Natural killer cell (primary cell): ENCODE data around the gene P3H3. TPM values are rescaled to one million over a fixed set of nuclear protein-coding genes. Genes with fewer than 3 reads are reported as not detected.

Source experiments
- ATAC-seq, 3 donors: fragments of 150-1000 bp in 2 of 3; fragments of 200-7000 bp in 1 of 3; cut with Tn5 transposase; 1 replicate in 1 of 3; 2 replicates in 2 of 3; pipeline ENCODE4 v1.10.0; 2021; ENCODE audit warnings: mild to moderate bottlenecking in 2 of 3, moderate library complexity in 2 of 3
- DNase-seq, 2 donors: peaks; one replicate each; pipeline versions ENCODE4 v3.0.0 to v3.0.0-alpha.2; 2013 to 2021; ENCODE audit warnings: mixed read lengths in 1 of 2
- H3K27ac ChIP-seq: one replicate; pipeline ENCODE4 v1.5.1; 2013; ENCODE audit warnings: mild to moderate bottlenecking, low read length
- H3K27me3 ChIP-seq: one replicate; pipeline ENCODE4 v1.6.1; 2013; ENCODE audit warnings: low read length; ENCODE audit not compliant: control insufficient read depth, insufficient read depth
- H3K36me3 ChIP-seq: one replicate; pipeline ENCODE4 v1.6.1; 2013; ENCODE audit warnings: low read length; ENCODE audit not compliant: control insufficient read depth, insufficient read depth
- H3K4me1 ChIP-seq: one replicate; pipeline ENCODE4 v1.6.1; 2013; ENCODE audit warnings: low read length; ENCODE audit not compliant: control insufficient read depth, insufficient read depth
- H3K4me3 ChIP-seq: one replicate; pipeline ENCODE4 v1.5.1; 2013; ENCODE audit warnings: low read length
- H3K9me3 ChIP-seq: one replicate; pipeline ENCODE4 v1.6.1; 2013; ENCODE audit warnings: low read length; ENCODE audit not compliant: control insufficient read depth, insufficient read depth
- H3K27ac Mint-ChIP-seq, 2 donors: one replicate each; pipeline ENCODE4 v1.8.0; 2022; ENCODE audit warnings: mild to moderate bottlenecking in 2 of 2, mixed read lengths in 2 of 2, moderate library complexity in 1 of 2
- H3K27me3 Mint-ChIP-seq, 2 donors: one replicate each; pipeline ENCODE4 v1.8.0; 2022; ENCODE audit warnings: low read depth in 2 of 2, mixed read lengths in 2 of 2
- H3K36me3 Mint-ChIP-seq: one replicate; pipeline ENCODE4 v1.8.0; 2022; ENCODE audit warnings: mixed read lengths
- H3K4me1 Mint-ChIP-seq, 2 donors: one replicate each; pipeline ENCODE4 v1.8.0; 2022; ENCODE audit warnings: mixed read lengths in 2 of 2
- H3K4me3 Mint-ChIP-seq: one replicate; pipeline ENCODE4 v1.8.0; 2022; ENCODE audit warnings: mild to moderate bottlenecking, moderate library complexity, mixed read lengths
- H3K9me3 Mint-ChIP-seq, 2 donors: one replicate each; pipeline ENCODE4 v1.8.0; 2022; ENCODE audit warnings: mixed read lengths in 2 of 2
- WGBS: methylation state at CpG from one replicate; pipeline ENCODE4 v1.1.7; 2013; ENCODE audit warnings: missing lambda C conversion rate; ENCODE audit not compliant: insufficient coverage; 5-methylcytosine and 5-hydroxymethylcytosine counted together
- intact Hi-C: fragments of 100-400 bp; cut with micrococcal nuclease; formaldehyde crosslinking; loops from one replicate; pipeline ENCODE4 v1.14.2; 2022
- total RNA-seq, 4 donors: library from RNA; stranded (reverse); fragments of 120-200 nt in 1 of 4; gene quantifications; one replicate each; pipeline versions ENCODE4 v1.2.3 to v1.2.4, GENCODE V29; 2013 to 2022
- TF ChIP-seq, protein P1 (sequence below): fragments of 200-600 bp; IDR thresholded peaks from one replicate; pipeline ENCODE4 v1.8.0; 2022; ENCODE audit warnings: antibody characterized with exemption

The P3H3 gene
- total RNA-seq, 3 donors from 2014 or later (not counting 1 experiment from before 2014, with no cell fraction given): 0.72 to 1.8 TPM; not detected in 1

DNA sequence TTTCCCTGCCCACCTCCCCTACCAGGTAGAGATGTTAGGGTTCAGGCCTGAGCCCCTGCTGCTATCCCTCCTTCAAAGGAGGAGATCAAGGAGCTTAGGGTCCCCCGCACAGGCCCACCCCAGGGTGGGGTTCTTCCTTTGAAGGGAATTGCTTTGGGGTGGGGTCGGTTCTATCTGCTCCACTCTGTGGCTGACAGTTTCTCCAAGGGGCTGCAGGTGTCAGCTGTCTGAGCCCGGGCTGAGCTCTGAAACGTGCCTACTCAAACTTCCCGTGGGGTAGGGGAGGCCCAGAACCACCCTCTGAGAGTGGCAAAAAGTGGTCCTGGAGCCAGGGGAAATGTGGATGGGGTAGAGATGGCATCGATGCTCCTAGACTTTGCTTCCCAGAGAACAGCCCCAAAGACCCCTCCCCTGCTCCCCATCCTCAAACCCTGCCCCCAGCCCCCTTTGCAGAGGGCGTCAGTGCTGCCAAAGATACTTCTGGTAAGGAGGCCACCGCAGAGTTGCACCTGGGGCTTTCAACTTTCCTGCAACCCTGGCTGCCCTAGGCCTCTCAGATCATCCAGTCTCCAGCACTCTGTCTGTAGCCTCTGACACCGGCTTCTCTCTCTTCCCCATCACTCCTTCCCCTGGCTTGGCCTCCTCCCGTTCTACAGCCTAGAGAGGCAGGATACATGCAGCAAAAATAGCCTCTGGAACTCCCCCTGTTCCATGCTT, 45.2 kb upstream of the P3H3 start:
- Mint-ChIP-seq H3K4me1 (peaks cover 12 to 13% of the 10 kb centered on the region in 2 donors), H3K27me3 (peaks cover 10 to 11% of the 10 kb centered on the region in 2 donors), H3K9me3 (no peaks in the 10 kb centered on the region), H3K4me3 (no peak overlapping the region), H3K36me3 (no peaks in the 10 kb centered on the region), H3K27ac (no peak overlapping the region)
- intact Hi-C loops: no loop called here
- Histone ChIP-seq H3K27me3 (peaks cover 5% of the 10 kb centered on the region), H3K4me1 (peaks cover 11% of the 10 kb centered on the region), H3K9me3 (no peaks in the 10 kb centered on the region), H3K36me3 (no peaks in the 10 kb centered on the region), H3K27ac (no peak overlapping the region), H3K4me3 (no peak overlapping the region)
- DNase-seq: no peak
- no peak for ATAC-seq
- 52% methylated on average over 9 of the region's 10 CpGs for whole genome bisulfite sequencing
- TF ChIP-seq, protein P1, sequence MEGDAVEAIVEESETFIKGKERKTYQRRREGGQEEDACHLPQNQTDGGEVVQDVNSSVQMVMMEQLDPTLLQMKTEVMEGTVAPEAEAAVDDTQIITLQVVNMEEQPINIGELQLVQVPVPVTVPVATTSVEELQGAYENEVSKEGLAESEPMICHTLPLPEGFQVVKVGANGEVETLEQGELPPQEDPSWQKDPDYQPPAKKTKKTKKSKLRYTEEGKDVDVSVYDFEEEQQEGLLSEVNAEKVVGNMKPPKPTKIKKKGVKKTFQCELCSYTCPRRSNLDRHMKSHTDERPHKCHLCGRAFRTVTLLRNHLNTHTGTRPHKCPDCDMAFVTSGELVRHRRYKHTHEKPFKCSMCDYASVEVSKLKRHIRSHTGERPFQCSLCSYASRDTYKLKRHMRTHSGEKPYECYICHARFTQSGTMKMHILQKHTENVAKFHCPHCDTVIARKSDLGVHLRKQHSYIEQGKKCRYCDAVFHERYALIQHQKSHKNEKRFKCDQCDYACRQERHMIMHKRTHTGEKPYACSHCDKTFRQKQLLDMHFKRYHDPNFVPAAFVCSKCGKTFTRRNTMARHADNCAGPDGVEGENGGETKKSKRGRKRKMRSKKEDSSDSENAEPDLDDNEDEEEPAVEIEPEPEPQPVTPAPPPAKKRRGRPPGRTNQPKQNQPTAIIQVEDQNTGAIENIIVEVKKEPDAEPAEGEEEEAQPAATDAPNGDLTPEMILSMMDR: no peak

DNA sequence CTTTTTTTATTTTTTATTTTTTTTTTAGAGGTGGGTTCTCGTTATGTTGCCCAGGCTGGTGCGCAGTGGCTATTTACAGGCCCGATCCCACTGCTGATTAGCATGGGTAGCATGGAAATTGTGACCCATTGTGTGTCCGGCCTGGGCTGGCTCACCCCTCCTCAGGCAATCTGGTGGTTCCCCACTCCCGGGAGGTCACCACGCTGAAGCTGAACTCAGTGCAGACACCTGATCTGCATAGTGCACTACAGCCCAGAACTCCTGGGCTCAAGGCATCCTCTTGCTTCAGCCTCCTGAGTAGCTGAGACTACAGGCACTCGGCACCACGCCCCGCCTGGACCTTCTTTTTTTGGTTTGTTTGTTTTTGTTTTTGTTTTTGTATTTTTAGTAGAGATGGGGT, 44.4 kb upstream of the P3H3 start:
- intact Hi-C loops: no loop called here
- H3K27ac Mint-ChIP-seq: no peak overlapping the region
- no peaks in the 10 kb centered on the region for H3K9me3 Mint-ChIP-seq
- peaks cover 4 to 6% of the 10 kb centered on the region in 2 donors for H3K4me1 Mint-ChIP-seq
- peaks cover 5% of the 10 kb centered on the region for H3K4me1 ChIP-seq
- WGBS: 88% methylated on average over 9 of the region's 9 CpGs
- no peaks in the 10 kb centered on the region for H3K9me3 ChIP-seq
- ATAC-seq: no peak
- no peak for DNase-seq
- H3K27ac ChIP-seq: no peak overlapping the region
- no peaks in the 10 kb centered on the region for H3K27me3 ChIP-seq
- no peak overlapping the region for H3K4me3 Mint-ChIP-seq
- no peaks in the 10 kb centered on the region for H3K36me3 Mint-ChIP-seq
- no peaks in the 10 kb centered on the region for H3K36me3 ChIP-seq
- peaks cover 2 to 6% of the 10 kb centered on the region in 2 donors for H3K27me3 Mint-ChIP-seq
- H3K4me3 ChIP-seq: no peak overlapping the region
- TF ChIP-seq, protein P1: no peak

DNA sequence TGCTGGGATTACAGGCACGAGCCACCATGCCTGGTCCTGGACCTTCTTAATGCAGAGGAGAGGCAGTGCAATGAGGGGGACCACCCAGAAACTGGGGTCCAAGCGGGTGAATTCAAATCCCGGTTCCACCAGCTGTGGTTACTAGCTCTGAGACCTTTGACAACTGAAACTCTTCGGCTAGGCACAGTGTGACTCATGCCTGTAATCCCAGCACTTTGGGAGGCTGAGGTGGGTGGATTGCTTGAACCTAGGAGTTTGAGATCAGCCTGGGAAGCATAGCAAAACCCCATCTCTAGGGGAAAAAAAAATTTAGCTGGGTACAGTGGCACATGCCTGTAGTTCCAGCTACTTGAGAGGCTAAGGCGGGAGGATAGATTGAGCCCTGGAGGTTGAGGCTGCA, 43.9 kb upstream of the P3H3 start:
- H3K4me1 Mint-ChIP-seq: peaks cover 1 to 3% of the 10 kb centered on the region in 2 donors
- Histone ChIP-seq H3K27ac (no peak overlapping the region), H3K4me1 (peaks cover 4% of the 10 kb centered on the region), H3K9me3 (no peaks in the 10 kb centered on the region), H3K4me3 (no peak overlapping the region), H3K36me3 (no peaks in the 10 kb centered on the region), H3K27me3 (no peaks in the 10 kb centered on the region)
- H3K4me3 Mint-ChIP-seq: no peak overlapping the region
- H3K27me3 Mint-ChIP-seq: peaks cover 3 to 8% of the 10 kb centered on the region in 2 donors
- H3K27ac Mint-ChIP-seq: no peak overlapping the region
- TF ChIP-seq, protein P1: no peak
- no peaks in the 10 kb centered on the region for H3K36me3 Mint-ChIP-seq
- DNase-seq (no peak), ATAC-seq (no peak)
- intact Hi-C loops: no loop called here
- no peaks in the 10 kb centered on the region for H3K9me3 Mint-ChIP-seq
- WGBS: 83% methylated on average over 5 of the region's 5 CpGs

DNA sequence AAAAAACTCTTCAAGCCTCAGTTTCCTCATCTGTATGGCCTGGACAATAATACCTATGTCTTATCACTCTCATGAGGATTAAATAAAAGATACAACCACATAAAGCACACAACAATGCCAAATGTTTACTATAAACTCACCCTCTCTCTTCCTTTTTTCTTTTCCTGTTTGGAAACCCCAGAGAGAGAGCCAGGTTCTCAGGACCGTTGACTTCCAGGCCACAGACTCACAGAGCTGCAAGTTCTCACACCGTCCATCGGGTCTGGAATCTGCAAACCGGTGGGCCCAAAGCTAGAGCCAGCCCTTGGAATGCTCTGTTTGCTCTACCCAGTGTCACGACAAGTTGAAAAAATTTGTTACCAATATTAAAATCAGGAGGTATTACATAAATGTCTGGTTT, 43.4 kb upstream of the P3H3 start:
- Histone ChIP-seq H3K27ac (no peak overlapping the region), H3K4me1 (peaks cover 4% of the 10 kb centered on the region), H3K9me3 (no peaks in the 10 kb centered on the region), H3K27me3 (no peaks in the 10 kb centered on the region), H3K4me3 (no peak overlapping the region), H3K36me3 (no peaks in the 10 kb centered on the region)
- Mint-ChIP-seq H3K36me3 (no peaks in the 10 kb centered on the region), H3K4me3 (no peak overlapping the region), H3K4me1 (peaks cover 0 to 7% of the 10 kb centered on the region in 2 donors), H3K27me3 (peaks cover 8 to 12% of the 10 kb centered on the region in 2 donors), H3K27ac (no peak overlapping the region), H3K9me3 (no peaks in the 10 kb centered on the region)
- TF ChIP-seq, protein P1: no peak
- DNase-seq (no peak), ATAC-seq (no peak)
- 70% methylated on average over 5 of the region's 5 CpGs for WGBS
- intact Hi-C loops: no loop called here
